HG03045 (cell line): ENCODE results near the gene CGN.

Experiments
- ATAC-seq: cut with Tn5 transposase; IDR thresholded peaks from one replicate; pipeline ENCODE4 v1.9.1; 2021; ENCODE audit warnings: mild to moderate bottlenecking, moderate library complexity; ENCODE audit not compliant: unreplicated experiment

The CGN gene

DNA sequence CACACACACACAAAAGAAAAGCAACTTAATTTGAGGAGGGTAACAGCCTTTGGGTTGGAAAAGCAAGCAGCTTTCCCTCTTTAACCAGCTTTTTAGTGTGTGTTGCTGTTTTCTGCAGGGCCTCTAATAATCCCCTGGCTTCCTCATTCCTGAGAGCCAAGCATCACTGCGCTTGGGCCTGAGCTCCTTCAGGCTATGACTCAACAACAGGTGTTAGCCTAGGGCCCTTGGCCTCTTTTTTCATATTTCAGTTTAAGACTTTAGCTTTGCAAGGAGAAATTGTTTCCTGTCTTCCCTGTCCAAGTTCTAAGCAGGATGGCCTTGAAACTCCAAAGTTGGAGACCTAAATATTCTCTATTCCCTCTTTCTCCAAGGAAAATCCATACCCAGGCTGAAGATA lies 74.4 kb downstream of the CGN start:
- no peak for ATAC-seq
